VCaP (cell line): ENCODE results near the gene ZNF714.

Experiments
- H3K27ac ChIP-seq: fragments of 450-650 bp; 2 replicates; pipeline ENCODE4 v1.5.1; 2017
- CTCF ChIP-seq: fragments of 450-650 bp; conservative IDR thresholded peaks from 2 replicates; pipeline ENCODE4 v1.5.1; 2017; ENCODE audit warnings: mild to moderate bottlenecking, moderate library complexity

The ZNF714 gene

DNA sequence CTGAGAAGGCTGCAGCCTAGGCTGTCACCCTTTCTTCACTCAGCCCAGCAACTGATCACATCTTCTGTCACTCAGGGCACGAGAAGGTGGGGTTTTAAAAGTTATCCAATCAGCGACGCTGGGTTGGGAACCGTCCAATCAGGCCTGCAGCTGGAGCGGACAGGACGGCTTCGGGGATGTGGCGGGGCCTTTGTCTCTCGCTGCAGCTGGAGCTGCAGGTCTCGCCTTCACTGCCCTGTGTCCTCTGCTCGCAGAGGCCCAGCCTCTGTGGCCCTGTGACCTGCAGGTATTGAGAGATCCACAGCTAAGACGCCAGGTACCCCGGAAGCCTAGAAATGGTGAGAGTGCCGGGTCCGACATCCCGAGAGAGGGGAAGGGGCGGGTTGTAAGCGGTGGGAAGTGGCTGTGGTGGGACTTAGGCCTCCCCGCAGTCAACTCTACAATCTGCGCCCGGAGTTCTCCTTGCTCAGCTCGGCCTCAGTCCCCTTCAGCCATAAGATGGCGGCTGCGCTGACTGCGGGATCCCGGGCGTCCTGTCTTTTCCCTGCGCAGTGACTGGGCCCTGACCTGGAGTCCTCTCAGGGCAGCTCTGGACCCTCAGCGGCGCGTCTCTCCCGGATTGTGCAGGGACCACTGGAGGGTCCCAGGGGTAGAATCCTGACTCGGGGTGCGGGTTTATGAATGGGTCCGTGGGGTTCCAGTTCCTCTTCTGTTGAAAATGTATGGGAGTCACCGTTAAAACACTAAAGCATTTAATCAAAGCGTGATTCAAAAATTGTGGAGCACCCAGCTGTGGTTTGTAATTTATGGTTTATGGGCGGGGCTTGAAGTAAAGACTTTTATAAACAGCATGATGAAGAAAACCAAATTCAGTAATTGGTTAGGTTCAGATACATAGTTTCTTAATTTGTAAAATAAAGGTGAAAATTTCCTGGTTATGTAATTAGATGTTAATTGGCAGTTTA, at the start of gene ZNF714:
Gene ZNF714 (plus strand): TSS at position 193 of the 965 bp plus-strand sequence. CDS start 16,066 bp downstream, outside the sequence.
- no peak for TF ChIP-seq CTCF
- peak within 1 kb of the TSS; percentile 65 for H3K27ac ChIP-seq

DNA sequence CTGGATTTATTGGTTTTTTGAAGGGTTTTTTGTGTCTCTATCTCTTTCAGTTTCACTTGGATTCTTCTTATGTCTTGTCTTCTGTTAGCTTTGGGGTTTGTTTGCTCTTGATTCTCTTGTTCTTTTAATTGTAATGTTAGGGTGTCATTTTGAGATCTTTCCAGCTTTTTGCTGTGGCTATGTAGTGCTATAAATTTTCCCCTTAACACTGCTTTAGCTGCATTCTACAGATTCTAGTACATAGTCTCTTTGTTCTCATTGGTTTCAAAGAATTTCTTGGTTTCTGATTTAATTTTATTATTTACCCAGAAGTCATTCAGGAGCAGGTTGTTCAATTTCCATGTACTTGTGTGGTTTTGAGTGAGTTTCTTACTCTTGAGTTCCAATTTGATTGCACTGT, 37.0 kb upstream of the ZNF714 start:
- no peak for TF ChIP-seq CTCF
- no peak overlapping the region for H3K27ac ChIP-seq

- H3K27ac ChIP-seq, result no peak overlapping the region
- TF ChIP-seq CTCF, result no peak
These were observed 35.5 kb upstream of the ZNF714 start for GRCh38 chr19:21046489-21046888.

DNA sequence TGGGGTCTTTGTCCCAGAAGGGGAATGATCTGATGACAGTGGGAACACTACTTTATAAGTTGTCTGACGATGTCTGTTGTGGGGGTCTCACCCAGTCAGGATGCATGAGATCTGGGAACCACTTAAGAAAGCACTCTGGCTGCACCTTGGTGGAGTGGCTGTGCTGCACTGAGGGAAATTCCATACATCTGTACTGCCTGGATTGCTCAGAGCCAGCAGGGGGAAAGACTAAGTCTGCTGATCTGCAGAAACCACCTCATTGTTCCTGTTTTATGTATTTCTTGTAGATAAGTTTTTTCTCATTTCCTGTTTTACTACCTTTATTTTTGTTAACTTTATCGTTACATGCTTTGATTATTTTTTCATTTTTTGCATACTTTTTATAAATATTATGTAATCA, 34.3 kb upstream of the ZNF714 start:
- no peak for TF ChIP-seq CTCF

GRCh38 chr19:21052902-21053301, 29.1 kb upstream of the ZNF714 start:
- no peak for TF ChIP-seq CTCF

More for the DNA sequence above, 34.3 kb upstream of the ZNF714 start:
- no peak overlapping the region for H3K27ac ChIP-seq

DNA sequence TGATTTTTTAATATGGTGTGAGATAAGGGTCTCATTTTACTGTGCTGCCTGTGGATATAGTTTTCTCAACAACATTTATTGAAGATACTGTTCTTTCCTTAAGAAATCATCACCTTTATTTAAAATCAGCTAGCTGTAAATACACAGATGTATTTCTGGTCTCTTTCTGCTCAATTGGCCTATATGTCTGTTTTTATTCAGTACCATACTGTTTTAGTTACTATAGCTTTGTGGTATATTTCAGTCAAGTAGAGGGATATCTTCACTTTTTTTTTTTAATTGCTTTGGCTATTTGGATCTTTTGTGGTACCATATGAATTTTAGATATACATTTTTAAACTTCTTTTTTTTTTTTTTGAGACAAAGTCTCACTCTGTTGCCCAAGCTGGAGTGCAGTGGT, 16.7 kb upstream of the ZNF714 start:
- TF ChIP-seq CTCF, result no peak

More at GRCh38 chr19:21052902-21053301, 29.1 kb upstream of the ZNF714 start:
- H3K27ac ChIP-seq, result no peak overlapping the region

DNA sequence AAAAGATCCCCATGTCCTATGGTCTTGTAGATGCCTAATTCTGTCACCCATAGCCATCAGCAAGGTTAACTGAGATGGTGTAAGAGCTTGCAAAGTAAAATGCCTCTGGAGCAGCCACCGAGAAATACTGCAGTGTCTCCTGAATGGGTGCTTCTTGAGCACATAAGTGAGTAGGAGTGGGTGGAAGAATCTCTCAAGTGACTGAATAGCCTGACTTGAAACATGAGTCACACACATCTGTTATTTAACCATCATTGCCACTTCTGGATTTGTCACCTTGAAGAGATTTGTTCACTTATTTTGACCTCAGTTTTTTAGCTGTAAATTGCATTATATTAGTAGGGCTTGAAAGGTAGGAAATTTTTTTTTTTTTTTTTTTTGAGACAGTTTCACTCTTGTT, 2.3 kb downstream of the ZNF714 start:
- no peak overlapping the region for H3K27ac ChIP-seq
- no peak for TF ChIP-seq CTCF

More for the DNA sequence above, 16.7 kb upstream of the ZNF714 start:
- no peak overlapping the region for H3K27ac ChIP-seq
